ENCODE measurements around the gene GAGE12G. TPM values are rescaled to one million over a fixed set of nuclear protein-coding genes. Genes with fewer than 3 reads are reported as not detected.

GAGE12G gene
- total RNA-seq, 1 experiment from 2014 or later = not detected

DNA sequence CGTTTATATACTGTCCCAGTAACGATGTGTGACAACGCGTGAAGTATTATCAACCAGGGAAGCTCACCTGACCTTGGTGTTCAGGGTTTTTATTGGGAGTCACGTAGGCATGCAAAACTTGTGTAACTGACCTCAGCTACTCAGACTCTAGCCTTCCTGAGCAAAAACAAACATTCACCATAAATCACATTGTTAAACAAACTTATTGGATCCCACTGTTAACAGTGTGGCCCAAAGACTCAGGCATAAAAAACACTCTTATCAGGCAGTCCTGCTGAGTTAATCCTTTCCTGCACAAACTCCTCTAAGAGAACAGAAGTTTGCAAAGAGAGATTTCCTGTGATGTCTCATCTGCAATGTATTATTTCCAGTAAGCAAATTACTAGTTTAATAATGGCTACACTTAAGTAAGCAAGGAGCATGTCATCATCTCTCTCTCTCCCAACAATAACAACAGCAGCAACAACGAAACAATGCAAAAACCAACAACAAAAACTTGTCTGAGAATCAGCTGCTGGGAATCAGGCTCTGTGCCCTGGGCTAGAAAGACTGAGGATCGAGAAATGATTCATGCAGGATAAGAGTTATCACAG is 40.6 kb downstream of the GAGE12G start:
- Histone ChIP-seq H3K79me2 (ENCODE audit: low read length) (no peaks in the 10 kb centered on the region), H3K4me1 (ENCODE audit: insufficient read depth, low read length) (no peaks in the 10 kb centered on the region), H3K4me2 (ENCODE audit: low read length) (no peak overlapping the region), H3K9me2 (replicated peaks; ENCODE audit: low read length) (no peaks in the 10 kb centered on the region), H3K27me3 (ENCODE audit: low read length) (peaks cover 28% of the 10 kb centered on the region), H3K9ac (ENCODE audit: low read length) (no peak overlapping the region), H3K27ac (ENCODE audit: low read length) (no peak overlapping the region), H4K20me1 (ENCODE audit: low read length) (no peaks in the 10 kb centered on the region), H3K4me3 (ENCODE audit: low read length) (no peak overlapping the region), H3K36me3 (ENCODE audit: low read depth, low read length) (no peaks in the 10 kb centered on the region), H3K9me3 (ENCODE audit: low read length) (no peaks in the 10 kb centered on the region), H3F3A (ENCODE audit: low read length, unreplicated experiment) (no peaks in the 10 kb centered on the region), H2AFZ (ENCODE audit: low read length) (no peak overlapping the region)
- intact Hi-C loops (cut with micrococcal nuclease) = no loop called here
- no peak for DNase-seq
- TF ChIP-seq, protein P1, sequence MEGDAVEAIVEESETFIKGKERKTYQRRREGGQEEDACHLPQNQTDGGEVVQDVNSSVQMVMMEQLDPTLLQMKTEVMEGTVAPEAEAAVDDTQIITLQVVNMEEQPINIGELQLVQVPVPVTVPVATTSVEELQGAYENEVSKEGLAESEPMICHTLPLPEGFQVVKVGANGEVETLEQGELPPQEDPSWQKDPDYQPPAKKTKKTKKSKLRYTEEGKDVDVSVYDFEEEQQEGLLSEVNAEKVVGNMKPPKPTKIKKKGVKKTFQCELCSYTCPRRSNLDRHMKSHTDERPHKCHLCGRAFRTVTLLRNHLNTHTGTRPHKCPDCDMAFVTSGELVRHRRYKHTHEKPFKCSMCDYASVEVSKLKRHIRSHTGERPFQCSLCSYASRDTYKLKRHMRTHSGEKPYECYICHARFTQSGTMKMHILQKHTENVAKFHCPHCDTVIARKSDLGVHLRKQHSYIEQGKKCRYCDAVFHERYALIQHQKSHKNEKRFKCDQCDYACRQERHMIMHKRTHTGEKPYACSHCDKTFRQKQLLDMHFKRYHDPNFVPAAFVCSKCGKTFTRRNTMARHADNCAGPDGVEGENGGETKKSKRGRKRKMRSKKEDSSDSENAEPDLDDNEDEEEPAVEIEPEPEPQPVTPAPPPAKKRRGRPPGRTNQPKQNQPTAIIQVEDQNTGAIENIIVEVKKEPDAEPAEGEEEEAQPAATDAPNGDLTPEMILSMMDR (conservative IDR thresholded peaks at IDR 0.05; ENCODE audit: low read depth, low read length) = no peak
- no peak for ATAC-seq
- ChIA-PET POLR2A (ENCODE audit: unreplicated experiment) (no interaction called here), CTCF (no interaction called here)
- no TSS peak for BruUV-seq (replicated peaks)

DNA sequence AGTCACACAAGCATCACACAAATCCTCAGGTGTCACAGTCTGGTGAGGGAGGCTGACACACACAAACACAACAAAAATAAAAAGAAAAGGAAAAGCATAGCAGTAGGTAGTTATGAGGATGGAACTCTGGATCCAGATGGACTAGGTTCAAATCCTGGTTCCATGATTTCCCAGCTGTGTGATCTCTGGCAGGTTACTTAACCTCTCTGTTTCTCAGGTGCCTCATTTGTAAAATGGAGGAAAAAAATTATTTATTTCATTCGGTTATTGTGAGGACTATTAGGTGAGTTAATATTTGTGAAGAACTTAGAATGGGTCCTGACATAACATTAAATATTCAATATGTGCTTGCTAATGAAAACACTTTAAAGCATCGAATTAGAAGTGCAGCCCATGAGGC is 48.4 kb downstream of the GAGE12G start:
- TF ChIP-seq EZH2 (IDR thresholded peaks at IDR 0.05; ENCODE audit: low read length, unreplicated experiment) (no peak), EZH2phosphoT487 (IDR thresholded peaks at IDR 0.05; ENCODE audit: borderline replicate concordance, low read length) (no peak)
- TF ChIP-seq, protein P1 (conservative IDR thresholded peaks at IDR 0.05; ENCODE audit: low read depth, low read length) = no peak
- no peak overlapping the region for H3K27ac ChIP-seq (ENCODE audit: low read length)
- H3K27me3 ChIP-seq (ENCODE audit: low read length) = no peaks in the 10 kb centered on the region
- H3K79me2 ChIP-seq (ENCODE audit: low read length) = no peaks in the 10 kb centered on the region
- no peaks in the 10 kb centered on the region for H3K36me3 ChIP-seq (ENCODE audit: low read depth, low read length)
- no peak overlapping the region for H2AFZ ChIP-seq (ENCODE audit: low read length)
- BruUV-seq (replicated peaks) = no TSS peak
- ATAC-seq = no peak
- no peaks in the 10 kb centered on the region for H4K20me1 ChIP-seq (ENCODE audit: low read length)
- ChIA-PET CTCF (no interaction called here), POLR2A (ENCODE audit: unreplicated experiment) (no interaction called here)
- H3K4me1 ChIP-seq (ENCODE audit: insufficient read depth, low read length) = no peaks in the 10 kb centered on the region
- H3K9me2 ChIP-seq (replicated peaks; ENCODE audit: low read length) = no peaks in the 10 kb centered on the region
- no peak overlapping the region for H3K9ac ChIP-seq (ENCODE audit: low read length)
- no peak for DNase-seq
- no peaks in the 10 kb centered on the region for H3K9me3 ChIP-seq (ENCODE audit: low read length)
- intact Hi-C loops (cut with micrococcal nuclease) = no loop called here
- H3K4me2 ChIP-seq (ENCODE audit: low read length) = no peak overlapping the region
- no peak overlapping the region for H3K4me3 ChIP-seq (ENCODE audit: low read length)
- H3F3A ChIP-seq (ENCODE audit: low read length, unreplicated experiment) = no peaks in the 10 kb centered on the region

Other genes with a start within 250 kb of the GAGE12G start
- not detected in 2 replicates for gene GAGE12J, start 248.4 kb upstream of the GAGE12G start, total RNA-seq (2014; rRNA removed)
- not detected in 2 replicates for gene GAGE13, start 238.8 kb upstream of the GAGE12G start, total RNA-seq (2014; rRNA removed)
- gene GAGE12C, start 38.2 kb upstream of the GAGE12G start, total RNA-seq (2014; rRNA removed) = not detected in 2 replicates
- gene GAGE12D, start 28.7 kb upstream of the GAGE12G start, total RNA-seq (2014; rRNA removed) = not detected in 2 replicates
- not detected in 2 replicates for gene GAGE12E, start 19.1 kb upstream of the GAGE12G start, total RNA-seq (2014; rRNA removed)
- not detected in 2 replicates for gene GAGE12F, start 9.6 kb upstream of the GAGE12G start, total RNA-seq (2014; rRNA removed)
- not detected in 2 replicates for gene GAGE12H, start 9.5 kb downstream of the GAGE12G start, total RNA-seq (2014; rRNA removed)
- not detected in 2 replicates for gene GAGE2A, start 19.1 kb downstream of the GAGE12G start, total RNA-seq (2014; rRNA removed)
- not detected in 2 replicates for gene GAGE1, start 28.6 kb downstream of the GAGE12G start, total RNA-seq (2014; rRNA removed)
- gene PAGE1, start 125.6 kb downstream of the GAGE12G start, total RNA-seq (2014; rRNA removed) = 1.7 and 4.5 TPM in 2 replicates

All from PC-3 (cell line).